ENCODE measurements around the gene SLCO4A1.

The SLCO4A1 gene

GRCh38 chr20:62641321-62642050 is 817 bp upstream of the SLCO4A1 start:
- ATAC-seq = no peak
- TF ChIP-seq ZNF565 (CRISPR knock-in tag; conservative IDR thresholded peaks at IDR 0.05; ENCODE audit: low read depth) (no peak), PATZ1 (CRISPR knock-in tag; IDR thresholded peaks at IDR 0.05; ENCODE audit: borderline replicate concordance) (no peak), TOX (CRISPR knock-in tag; IDR thresholded peaks at IDR 0.05; ENCODE audit: borderline replicate concordance) (no peak), PPARA (CRISPR knock-in tag; IDR thresholded peaks at IDR 0.05; ENCODE audit: borderline replicate concordance) (no peak), CREB5 (CRISPR knock-in tag; IDR thresholded peaks at IDR 0.05; ENCODE audit: low read depth) (no peak), RARB (CRISPR knock-in tag; IDR thresholded peaks at IDR 0.05) (no peak), OSR1 (CRISPR knock-in tag; IDR thresholded peaks at IDR 0.05) (no peak), ZNF70 (CRISPR knock-in tag; IDR thresholded peaks at IDR 0.05) (no peak), ARNTL (CRISPR knock-in tag; IDR thresholded peaks at IDR 0.05; ENCODE audit: borderline replicate concordance, low read depth) (no peak), ZC3H10 (CRISPR knock-in tag; IDR thresholded peaks at IDR 0.05) (no peak), POU6F1 (CRISPR knock-in tag; IDR thresholded peaks at IDR 0.05; ENCODE audit: borderline replicate concordance, low read depth) (no peak), ZNF8 (CRISPR knock-in tag; IDR thresholded peaks at IDR 0.05) (no peak)

- peak; percentile 9; the same call in 2 of the 3 replicates for ATAC-seq
- TF ChIP-seq OSR1 (CRISPR knock-in tag; IDR thresholded peaks at IDR 0.05) = no peak
- TF ChIP-seq TSHZ2 (CRISPR knock-in tag; IDR thresholded peaks at IDR 0.05) = no peak
- no peak for TF ChIP-seq ISL1 (CRISPR knock-in tag; IDR thresholded peaks at IDR 0.05)
- no peak for TF ChIP-seq PPARA (CRISPR knock-in tag; IDR thresholded peaks at IDR 0.05; ENCODE audit: borderline replicate concordance)
Measured at GRCh38 chr20:62642666-62643520, 590 bp downstream of the SLCO4A1 start.

GRCh38 chr20:62643521-62644043 is 1.3 kb downstream of the SLCO4A1 start:
- no peak for ATAC-seq
- TF ChIP-seq ARNTL (CRISPR knock-in tag; IDR thresholded peaks at IDR 0.05; ENCODE audit: borderline replicate concordance, low read depth) (no peak), TSHZ2 (CRISPR knock-in tag; IDR thresholded peaks at IDR 0.05) (no peak), RARB (CRISPR knock-in tag; IDR thresholded peaks at IDR 0.05) (no peak)
